DND-41 (cell line): ENCODE data around the gene MRPL21.

ENCODE experiments used
- ATAC-seq: fragments of 200-7000 bp; cut with Tn5 transposase; 3 replicates; pipeline ENCODE4 v1.9.1; 2021; ENCODE audit warnings: low read depth; ENCODE audit not compliant: insufficient read depth
- DNase-seq: peaks from one replicate; pipeline ENCODE4 v3.0.0-alpha.2; 2020
- H2AFZ ChIP-seq: 2 replicates; pipeline ENCODE4 v1.6.0; 2012; ENCODE audit warnings: low read depth, low read length
- H3K27ac ChIP-seq: 2 replicates; pipeline ENCODE4 v1.5.1; 2012; ENCODE audit warnings: low read length, inconsistent platforms
- H3K27me3 ChIP-seq: fragments of 200-600 bp; sonication (generic); 2 replicates; pipeline ENCODE4 v1.6.0; 2012; ENCODE audit warnings: low read length, mild to moderate bottlenecking, inconsistent platforms; ENCODE audit not compliant: insufficient read depth, poor library complexity
- H3K36me3 ChIP-seq: 2 replicates; pipeline ENCODE4 v1.5.1; 2012; ENCODE audit warnings: low read length, inconsistent platforms; ENCODE audit not compliant: insufficient read depth
- H3K4me1 ChIP-seq: 2 replicates; pipeline ENCODE4 v1.5.1; 2012; ENCODE audit warnings: mild to moderate bottlenecking, low read length; ENCODE audit not compliant: insufficient read depth
- H3K4me2 ChIP-seq: 2 replicates; pipeline ENCODE4 v1.6.0; 2012; ENCODE audit warnings: mild to moderate bottlenecking, moderate library complexity, low read length, inconsistent platforms; ENCODE audit not compliant: insufficient read depth
- H3K4me3 ChIP-seq, 2 experiments: fragments of 200-600 bp in 1 of 2; shearing (Covaris generic) in 1 of 2; 2 replicates each; pipeline ENCODE4 v1.5.1; 2012 to 2016; ENCODE audit warnings: inconsistent platforms in 2 of 2, low read length in 2 of 2, mild to moderate bottlenecking in 2 of 2, low read depth in 1 of 2, moderate library complexity in 1 of 2
- H3K79me2 ChIP-seq: 2 replicates; pipeline ENCODE4 v1.6.0; 2012; ENCODE audit warnings: low read length, inconsistent platforms; ENCODE audit not compliant: insufficient read depth
- H3K9ac ChIP-seq: 2 replicates; pipeline ENCODE4 v1.6.0; 2012; ENCODE audit warnings: low read depth, mild to moderate bottlenecking, inconsistent platforms, low read length, moderate library complexity
- H3K9me3 ChIP-seq: 2 replicates; pipeline ENCODE4 v1.5.1; 2012; ENCODE audit warnings: low read length, moderate library complexity, mild to moderate bottlenecking, inconsistent platforms; ENCODE audit not compliant: insufficient read depth, severe bottlenecking
- H4K20me1 ChIP-seq: 2 replicates; pipeline ENCODE4 v1.6.0; 2012; ENCODE audit warnings: low read length; ENCODE audit not compliant: insufficient read depth
- CTCF ChIP-seq: IDR thresholded peaks from 2 replicates; pipeline ENCODE4 v1.5.1; 2012; ENCODE audit warnings: borderline replicate concordance, low read length, moderate library complexity, mild to moderate bottlenecking; ENCODE audit not compliant: poor library complexity, severe bottlenecking; ENCODE audit errors: extremely low read depth
- EZH2 ChIP-seq: IDR thresholded peaks from 3 replicates; pipeline ENCODE4 v1.6.1; 2012; ENCODE audit warnings: borderline replicate concordance, low read depth, mild to moderate bottlenecking, moderate library complexity, low read length, inconsistent platforms; ENCODE audit not compliant: severe bottlenecking

MRPL21 gene

GRCh38 chr11:68845351-68846002 lies 58.2 kb downstream of the MRPL21 start:
- Histone ChIP-seq H3K4me2 (no peak overlapping the region), H4K20me1 (no peaks in the 10 kb centered on the region; the same call in 1 of the 2 replicates), H3K9ac (no peak overlapping the region), H2AFZ (no peak overlapping the region), H3K9me3 (no peaks in the 10 kb centered on the region), H3K79me2 (peaks cover 15% of the 10 kb centered on the region), H3K27ac (no peak overlapping the region), H3K36me3 (no peaks in the 10 kb centered on the region; the same call in 1 of the 2 replicates), H3K4me1 (peaks cover 36% of the 10 kb centered on the region), H3K27me3 (no peaks in the 10 kb centered on the region), H3K4me3 (no peak overlapping the region)
- no peak for DNase-seq
- TF ChIP-seq CTCF: no peak
- ATAC-seq: no peak

- Histone ChIP-seq H3K27ac (no peak overlapping the region), H3K4me2 (no peak overlapping the region; the same call in 1 of the 2 replicates), H3K36me3 (no peaks in the 10 kb centered on the region; the same call in 1 of the 2 replicates), H3K27me3 (no peaks in the 10 kb centered on the region), H3K79me2 (peaks cover 19% of the 10 kb centered on the region), H3K9ac (no peak overlapping the region), H4K20me1 (no peaks in the 10 kb centered on the region; the same call in 1 of the 2 replicates), H3K9me3 (no peaks in the 10 kb centered on the region), H3K4me3 (no peak overlapping the region), H3K4me1 (peaks cover 43% of the 10 kb centered on the region), H2AFZ (no peak overlapping the region)
- TF ChIP-seq CTCF (no peak), EZH2 (no peak)
- no peak for ATAC-seq
- no peak for DNase-seq
These were observed 58.8 kb downstream of the MRPL21 start for GRCh38 chr11:68844801-68845200.

- Histone ChIP-seq H3K36me3 (no peaks in the 10 kb centered on the region; the same call in 1 of the 2 replicates), H3K4me1 (peaks cover 47% of the 10 kb centered on the region), H3K9ac (peak overlapping the region; percentile 85), H2AFZ (peak overlapping the region; percentile 75; the same call in 1 of the 2 replicates), H3K4me3 (peak overlapping the region in 1 of 2 experiments; percentile 58; a peak in 2 of 4 replicates), H3K27ac (no peak overlapping the region), H4K20me1 (no peaks in the 10 kb centered on the region; the same call in 1 of the 2 replicates), H3K9me3 (no peaks in the 10 kb centered on the region), H3K79me2 (peaks cover 19% of the 10 kb centered on the region), H3K27me3 (no peaks in the 10 kb centered on the region), H3K4me2 (peak overlapping the region; percentile 69)
- DNase-seq (no peak), ATAC-seq (no peak)
- TF ChIP-seq CTCF (no peak), EZH2 (no peak)
These were observed 59.3 kb downstream of the MRPL21 start for GRCh38 chr11:68844376-68844775.
